Measurements from ENCODE around the gene CMTM4.
"Not testable (repeated sequence)": the region's sequence is repeated elsewhere in the genome, so short reads cannot be mapped to it uniquely, and the experiment has no call there.

CMTM4 gene

DNA sequence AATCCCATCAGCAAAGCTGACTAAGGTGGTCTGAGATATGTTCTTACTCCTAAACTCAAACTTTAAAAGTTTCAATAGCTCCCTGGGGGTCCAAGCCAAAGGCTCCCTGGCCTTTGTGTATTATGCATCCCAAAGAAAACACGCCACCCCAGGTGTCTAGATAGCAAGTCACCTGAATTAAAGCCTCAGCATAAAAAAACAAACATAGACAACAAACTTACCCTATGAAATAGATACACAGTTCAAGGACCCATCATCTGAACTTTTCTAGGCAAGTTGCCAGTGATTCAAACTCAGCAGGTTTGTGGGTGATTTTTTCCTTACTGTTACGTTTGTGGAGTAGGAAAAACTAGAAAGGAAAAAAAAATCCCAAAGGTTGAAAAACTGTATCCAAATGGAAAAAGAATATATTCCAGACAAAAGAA lies 79.5 kb downstream of the CMTM4 start:
- no peak for DNase-seq (ENCODE audit: low read depth)
- no peak overlapping the region for H3K4me3 ChIP-seq (ENCODE audit: low read depth, low read length)
- TF ChIP-seq, protein P1, sequence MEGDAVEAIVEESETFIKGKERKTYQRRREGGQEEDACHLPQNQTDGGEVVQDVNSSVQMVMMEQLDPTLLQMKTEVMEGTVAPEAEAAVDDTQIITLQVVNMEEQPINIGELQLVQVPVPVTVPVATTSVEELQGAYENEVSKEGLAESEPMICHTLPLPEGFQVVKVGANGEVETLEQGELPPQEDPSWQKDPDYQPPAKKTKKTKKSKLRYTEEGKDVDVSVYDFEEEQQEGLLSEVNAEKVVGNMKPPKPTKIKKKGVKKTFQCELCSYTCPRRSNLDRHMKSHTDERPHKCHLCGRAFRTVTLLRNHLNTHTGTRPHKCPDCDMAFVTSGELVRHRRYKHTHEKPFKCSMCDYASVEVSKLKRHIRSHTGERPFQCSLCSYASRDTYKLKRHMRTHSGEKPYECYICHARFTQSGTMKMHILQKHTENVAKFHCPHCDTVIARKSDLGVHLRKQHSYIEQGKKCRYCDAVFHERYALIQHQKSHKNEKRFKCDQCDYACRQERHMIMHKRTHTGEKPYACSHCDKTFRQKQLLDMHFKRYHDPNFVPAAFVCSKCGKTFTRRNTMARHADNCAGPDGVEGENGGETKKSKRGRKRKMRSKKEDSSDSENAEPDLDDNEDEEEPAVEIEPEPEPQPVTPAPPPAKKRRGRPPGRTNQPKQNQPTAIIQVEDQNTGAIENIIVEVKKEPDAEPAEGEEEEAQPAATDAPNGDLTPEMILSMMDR (IDR thresholded peaks at IDR 0.05; ENCODE audit: low read depth, low read length, missing control alignments): no peak

DNA sequence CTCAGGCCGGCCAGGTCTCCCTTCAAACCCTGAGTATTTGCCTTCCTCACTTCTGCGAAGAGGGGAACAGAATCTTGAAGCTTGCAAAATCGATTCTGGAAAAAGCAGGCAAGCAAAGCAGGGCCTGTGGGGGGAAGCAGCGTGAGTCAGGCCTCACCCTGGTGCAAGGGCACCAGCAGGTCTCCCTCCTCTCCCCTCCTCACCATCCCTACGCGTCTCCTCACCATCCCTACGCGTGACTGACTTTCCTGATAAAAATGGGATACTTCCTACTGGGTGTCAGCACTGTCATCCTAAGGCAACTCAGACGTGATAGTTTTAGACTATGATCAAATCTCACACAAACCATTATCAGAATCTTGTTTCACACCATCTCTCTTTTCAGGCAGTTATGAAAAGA lies 80.0 kb downstream of the CMTM4 start:
- TF ChIP-seq, protein P1 (IDR thresholded peaks at IDR 0.05; ENCODE audit: low read depth, low read length, missing control alignments): no peak
- no peak for DNase-seq (ENCODE audit: low read depth)
- H3K4me3 ChIP-seq (ENCODE audit: low read depth, low read length): no peak overlapping the region

DNA sequence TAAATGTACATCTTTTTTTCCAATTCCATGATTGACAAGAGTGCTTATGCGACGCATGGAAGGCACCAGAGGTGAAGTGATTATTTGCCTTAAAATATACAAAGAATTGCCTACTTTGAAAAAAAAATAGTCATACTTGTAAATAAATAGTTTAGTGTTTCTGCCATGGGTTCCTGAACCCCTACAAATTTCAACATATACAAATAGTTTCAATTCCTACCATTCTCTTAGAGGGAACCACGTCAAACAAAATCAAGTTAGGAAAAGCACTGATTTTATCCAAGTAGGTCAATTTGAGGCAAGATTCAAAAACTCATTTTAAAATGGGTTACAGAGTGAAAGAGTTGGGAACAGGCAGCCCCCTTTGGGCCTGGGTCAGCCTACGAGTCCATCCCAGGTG lies 80.4 kb downstream of the CMTM4 start:
- no peak overlapping the region for H3K4me3 ChIP-seq (ENCODE audit: low read depth, low read length)
- DNase-seq (ENCODE audit: low read depth): no peak
- TF ChIP-seq, protein P1 (IDR thresholded peaks at IDR 0.05; ENCODE audit: low read depth, low read length, missing control alignments): no peak

DNA sequence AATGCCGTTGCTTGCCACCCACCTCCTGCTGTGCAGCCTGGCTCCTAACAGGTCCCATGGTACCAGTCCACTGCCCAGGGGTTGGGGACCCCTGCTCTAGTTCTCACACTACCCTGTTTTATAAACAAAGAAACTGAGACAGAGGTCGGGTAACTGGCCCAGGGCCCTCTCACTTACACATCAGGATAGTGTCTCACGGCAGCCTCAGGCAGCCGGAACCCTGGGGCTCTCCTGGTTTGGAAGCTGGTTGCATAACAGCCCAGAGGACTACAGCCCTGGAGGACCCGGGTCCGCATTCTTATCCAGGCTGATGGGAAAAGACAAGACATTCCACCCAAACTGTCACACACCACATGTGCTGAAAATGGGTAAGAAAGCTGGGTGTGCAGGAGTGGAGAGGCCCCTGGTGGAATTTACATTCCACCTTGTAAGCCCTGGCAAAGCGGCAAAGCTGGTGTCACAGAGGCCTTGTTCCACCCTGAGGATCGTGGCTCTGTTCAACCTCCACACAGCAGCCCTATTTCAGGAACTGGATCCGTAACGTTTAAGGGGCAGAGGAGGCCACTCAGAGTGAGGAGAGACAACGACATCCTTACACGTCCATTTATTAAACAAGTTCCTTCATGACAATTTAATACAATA lies 82.3 kb downstream of the CMTM4 start:
- no peak overlapping the region for H3K4me3 ChIP-seq (ENCODE audit: low read depth, low read length)
- TF ChIP-seq, protein P1 (IDR thresholded peaks at IDR 0.05; ENCODE audit: low read depth, low read length, missing control alignments): no peak
- no peak for DNase-seq (ENCODE audit: low read depth)

DNA sequence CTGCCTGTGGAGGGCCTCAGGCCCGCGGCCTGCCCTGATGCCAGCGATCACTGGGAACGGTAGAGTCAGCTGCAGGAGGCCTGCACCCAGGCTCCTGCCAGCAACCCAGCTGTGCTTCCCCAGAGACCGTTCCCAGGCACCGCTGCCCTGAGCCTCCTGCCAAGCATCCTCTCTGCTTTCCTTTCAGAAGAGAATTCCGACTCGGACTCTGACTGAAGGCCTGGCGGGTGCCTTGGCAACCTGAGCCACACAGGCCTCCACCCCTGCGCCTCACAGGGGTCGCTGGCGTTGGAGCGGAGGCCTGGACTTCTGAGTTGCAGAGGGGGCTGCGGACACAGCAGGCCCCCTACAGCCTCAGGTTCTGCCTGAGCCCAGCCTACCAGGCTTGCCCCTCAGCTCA lies 84.1 kb downstream of the CMTM4 start:
- no peak for DNase-seq (ENCODE audit: low read depth)
- H3K4me3 ChIP-seq (ENCODE audit: low read depth, low read length): no peak overlapping the region
- TF ChIP-seq, protein P1 (IDR thresholded peaks at IDR 0.05; ENCODE audit: low read depth, low read length, missing control alignments): no peak

DNA sequence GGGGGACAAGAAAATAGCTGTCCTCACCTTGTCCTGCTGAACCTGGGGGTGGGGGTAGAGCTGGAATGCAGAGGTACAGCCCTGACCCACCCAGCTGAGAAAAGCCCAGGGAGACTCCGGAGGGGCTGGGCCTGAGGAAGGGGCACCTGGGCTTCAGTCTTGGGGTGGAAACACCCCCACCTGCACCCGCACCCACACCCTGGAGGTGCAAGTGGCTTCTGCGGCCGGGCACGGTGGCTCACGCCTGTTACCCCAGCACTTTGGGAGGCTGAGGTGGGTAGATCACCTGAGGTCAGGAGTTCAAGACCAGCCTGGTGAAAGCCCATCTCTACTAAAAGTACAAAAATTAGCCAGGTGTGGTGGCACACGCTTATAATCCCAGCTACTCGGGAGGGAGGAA lies 84.6 kb downstream of the CMTM4 start:
- H3K4me3 ChIP-seq (ENCODE audit: low read depth, low read length); DNase-seq (ENCODE audit: low read depth): not testable (repeated sequence)

DNA sequence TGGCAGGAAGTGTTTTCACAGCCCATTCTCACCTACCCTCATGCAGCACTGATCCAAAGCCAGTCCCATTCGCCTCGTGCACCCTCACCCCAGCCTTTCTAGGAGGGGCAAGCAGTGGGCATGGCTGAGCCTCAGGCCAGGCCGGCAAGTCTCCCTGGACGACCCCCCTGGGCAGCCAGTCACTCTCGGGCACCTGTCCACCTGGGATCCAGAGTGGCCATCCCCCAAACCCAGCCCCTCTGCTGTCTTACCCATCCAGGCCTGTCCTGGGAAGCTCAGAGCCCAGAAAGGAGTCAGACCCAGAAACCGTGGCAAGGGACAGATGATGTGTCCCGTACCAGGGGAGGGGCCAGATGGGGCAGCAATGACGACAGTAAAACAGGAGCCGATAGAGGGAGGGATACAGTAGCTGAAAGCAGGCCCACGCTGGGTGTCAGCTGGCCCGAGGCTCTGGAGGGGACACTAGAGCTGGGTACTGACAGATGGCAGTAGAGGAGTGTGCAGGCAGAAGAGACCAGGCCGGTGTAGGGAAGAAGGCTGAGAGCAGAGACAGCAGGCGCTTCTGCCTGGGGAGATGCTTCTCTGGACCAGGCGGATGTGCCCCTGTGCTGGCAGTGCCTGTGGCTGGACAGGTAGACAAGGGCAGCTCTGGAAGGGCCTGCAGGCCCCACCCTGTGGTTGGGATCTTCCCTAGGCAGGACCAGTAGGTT lies 86.3 kb downstream of the CMTM4 start:
- no peak for DNase-seq (ENCODE audit: low read depth)
- no peak overlapping the region for H3K4me3 ChIP-seq (ENCODE audit: low read depth, low read length)
- TF ChIP-seq, protein P1 (IDR thresholded peaks at IDR 0.05; ENCODE audit: low read depth, low read length, missing control alignments): no peak

All from GM12864 (cell line).